Fibroblast of gingiva (primary cell): ENCODE data around the gene XPA.
"Not testable (repeated sequence)": the region's sequence is repeated elsewhere in the genome, so short reads cannot be mapped to it uniquely, and the experiment has no call there.

Experiments
- DNase-seq: peaks from one replicate; pipeline ENCODE4 v3.0.0-alpha.2; 2011; ENCODE audit warnings: low read depth

Gene XPA

DNA sequence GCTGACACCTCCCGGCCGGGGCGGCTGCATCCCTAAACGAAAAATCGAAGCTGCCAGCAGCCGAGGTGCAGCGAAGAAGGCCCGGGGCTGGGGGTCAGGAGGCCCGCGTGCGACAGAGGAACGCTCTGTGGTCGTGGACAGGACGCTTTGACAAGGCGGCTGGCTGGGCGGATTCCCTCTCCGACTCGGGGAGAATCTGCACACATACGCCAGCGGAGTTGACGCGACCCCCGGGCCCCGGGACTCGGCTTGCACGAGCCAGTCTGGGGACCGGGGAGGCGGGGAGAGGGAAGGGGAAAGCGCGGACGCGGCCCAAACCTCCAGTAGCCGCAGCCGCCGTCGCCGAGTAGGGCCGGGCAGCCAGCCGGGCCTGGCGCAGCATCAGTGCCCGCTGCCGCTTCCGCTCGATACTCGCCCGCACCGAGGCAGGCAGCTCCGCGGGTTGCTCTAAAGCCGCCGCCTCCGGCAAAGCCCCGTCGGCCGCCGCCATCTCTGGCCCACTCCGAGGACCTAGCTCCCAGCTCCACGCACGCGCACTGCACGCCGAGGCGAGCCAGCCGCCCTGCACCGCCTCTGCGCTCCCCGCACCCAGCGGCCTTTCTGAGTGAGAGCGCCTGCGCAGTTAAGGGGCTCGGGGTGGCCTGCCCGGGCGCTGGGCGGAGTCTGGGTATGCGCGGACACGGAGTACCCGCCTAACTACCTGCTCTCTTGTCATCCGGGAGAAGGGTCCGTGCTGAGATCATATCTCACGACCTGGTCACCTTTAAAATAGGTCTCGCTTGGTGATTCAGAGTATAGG is at the start of gene XPA:
TSS of gene XPA (minus strand) at position 538 of the 799 bp plus-strand sequence. CDS start at position 490, 48 bp downstream.
- peak; percentile 91 for DNase-seq

DNA sequence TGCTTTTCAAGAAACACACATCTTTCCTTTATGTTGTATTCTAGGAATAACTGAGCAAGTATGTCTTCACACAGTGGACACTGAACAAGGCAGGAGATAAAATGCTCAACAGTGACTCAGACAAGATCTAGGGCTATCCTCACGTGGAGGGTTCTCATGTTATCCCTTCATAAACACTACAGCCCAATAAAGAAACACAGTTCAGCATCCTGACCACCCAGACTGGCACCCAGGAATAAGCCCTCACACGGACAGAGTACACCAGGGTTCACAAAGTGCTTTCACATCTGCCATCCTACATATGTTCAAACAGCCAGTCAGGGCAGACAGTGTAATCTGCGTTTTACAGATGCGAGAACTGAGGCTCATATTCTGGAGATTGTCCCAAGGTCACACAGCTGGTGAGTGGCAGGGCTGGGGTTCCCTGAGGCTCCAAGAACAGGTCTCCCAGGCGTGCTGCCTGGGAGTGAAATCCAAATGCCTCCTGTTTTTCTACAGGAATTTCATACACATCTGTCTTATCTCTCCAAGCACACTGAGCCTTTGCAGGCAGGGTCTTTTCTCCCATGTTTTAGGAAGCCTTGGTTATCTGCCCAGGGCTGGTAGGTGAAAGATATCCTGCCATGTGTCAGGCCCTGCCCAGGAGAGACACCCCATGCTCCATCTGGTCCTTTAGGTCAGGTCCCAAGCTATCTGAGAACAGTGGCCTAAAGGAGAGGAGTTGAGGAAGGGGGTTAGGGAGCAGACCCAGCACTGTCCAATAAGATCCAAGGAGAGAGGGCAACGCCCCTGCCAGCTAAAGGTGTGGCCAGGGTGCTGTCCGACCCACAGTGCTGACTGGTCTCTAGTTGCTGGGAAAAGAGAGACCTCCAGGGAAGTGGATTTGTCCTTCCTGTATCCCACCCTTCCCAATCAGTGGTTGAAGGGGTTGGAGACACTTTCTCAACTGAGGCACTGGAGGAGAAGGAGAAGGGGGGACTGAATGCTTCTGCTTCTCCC is 47.9 kb upstream of the XPA start:
- no peak for DNase-seq

DNA sequence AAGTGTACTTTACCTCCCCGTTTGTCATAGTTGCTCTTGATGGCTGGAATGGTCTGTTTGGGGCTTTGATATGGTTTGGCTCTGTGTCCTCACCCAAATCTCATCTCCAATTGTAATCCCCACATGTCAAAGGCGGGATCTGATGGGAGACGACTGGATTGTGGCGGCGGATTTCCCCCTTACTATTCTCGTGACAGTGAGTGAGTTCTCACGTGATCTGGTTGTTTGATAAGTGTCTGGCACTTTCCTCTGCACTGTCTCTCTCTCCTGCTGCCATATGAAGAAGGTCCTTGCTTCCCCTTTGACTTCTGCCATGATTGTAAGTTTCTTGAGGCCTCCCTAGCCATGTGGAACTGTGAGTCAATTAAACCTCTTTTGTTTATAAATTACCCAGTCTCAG is 46.9 kb upstream of the XPA start:
- not testable (repeated sequence) for DNase-seq

DNA sequence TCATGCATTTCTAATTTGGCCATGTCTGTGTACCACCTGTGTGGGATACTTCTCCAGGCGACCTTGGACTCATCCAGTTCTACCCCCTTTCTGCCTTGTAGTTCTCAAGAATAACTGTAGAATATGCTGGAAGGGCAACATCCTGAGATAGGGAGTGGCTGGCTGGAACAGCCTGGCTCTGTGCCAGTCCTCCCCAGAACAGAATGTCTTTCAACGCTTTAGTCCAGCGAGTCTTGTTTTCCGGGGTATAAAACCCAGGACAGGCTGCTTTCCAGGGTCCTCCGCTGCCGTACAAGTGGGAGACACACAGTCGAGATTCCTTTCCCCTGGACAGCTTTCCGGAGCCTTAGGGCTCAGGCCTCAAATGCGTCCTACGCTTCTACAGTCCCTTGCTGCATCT is 45.4 kb upstream of the XPA start:
- DNase-seq, result no peak

DNA sequence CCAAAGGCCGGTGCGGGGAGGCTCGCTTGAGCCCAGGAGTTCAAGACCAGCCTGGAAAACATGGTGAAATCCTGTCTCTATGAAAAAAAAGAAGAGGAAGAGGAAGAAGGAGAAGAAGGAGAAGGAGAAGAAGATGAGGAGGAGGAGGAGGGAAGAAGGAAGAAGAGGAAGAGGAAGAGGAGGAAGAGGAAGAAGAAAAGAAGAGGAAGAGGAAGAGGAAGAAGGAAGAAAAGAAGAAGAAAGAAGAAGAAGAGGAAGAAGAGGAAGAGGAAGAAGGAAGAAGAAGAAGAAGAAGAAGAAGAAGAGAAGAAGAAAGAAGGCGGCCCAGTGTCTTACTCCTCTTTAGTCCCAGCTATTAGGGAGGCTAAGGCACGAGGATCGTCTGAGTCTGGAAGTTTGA is 44.8 kb upstream of the XPA start:
- no peak for DNase-seq

DNA sequence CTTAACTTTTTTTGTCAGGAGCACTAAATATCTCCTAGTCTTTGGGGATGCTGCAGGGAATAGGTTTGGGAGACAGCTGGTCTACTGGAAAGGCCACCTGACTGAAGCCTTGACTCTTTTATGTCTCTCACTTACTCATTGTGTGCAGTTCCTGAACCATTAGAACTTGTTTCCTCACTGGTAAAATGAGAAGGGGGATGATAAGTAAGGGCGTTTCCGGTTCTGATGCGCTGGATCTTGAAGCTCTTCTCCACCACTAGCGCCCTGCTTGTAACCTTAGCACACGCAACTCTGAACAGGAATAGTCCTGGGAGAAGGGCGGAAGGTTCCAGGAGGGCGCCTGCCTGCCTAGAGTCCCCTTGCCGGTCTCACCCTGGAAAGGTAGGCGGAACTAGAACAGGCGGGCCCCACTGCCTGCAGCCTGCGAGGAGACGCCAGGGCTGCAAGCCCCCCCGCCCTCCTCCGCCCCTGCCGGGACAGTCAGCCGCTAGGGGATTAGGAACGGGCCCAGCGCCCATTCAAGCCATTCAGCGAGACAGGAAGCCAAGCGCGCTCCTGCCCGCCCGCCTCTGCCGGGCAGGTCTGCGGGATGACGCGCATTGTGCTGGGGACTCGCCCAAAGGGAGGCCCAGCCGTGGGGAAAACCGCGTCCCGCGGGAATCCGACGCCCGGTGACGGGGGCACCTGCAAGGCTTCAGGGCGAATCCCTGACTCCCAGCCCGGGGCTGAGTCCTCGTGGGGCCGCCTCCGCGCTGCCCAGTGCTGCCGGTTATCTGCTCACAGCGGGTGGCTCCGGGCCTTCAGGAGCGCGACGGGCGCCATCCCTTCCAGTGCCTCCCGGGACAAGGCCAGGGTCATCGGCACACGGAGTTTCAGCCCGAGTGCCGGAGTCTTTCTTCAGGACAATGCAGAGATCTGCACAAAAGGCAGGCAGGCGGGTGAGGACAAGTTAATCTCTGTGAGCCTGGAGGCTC is 44.0 kb upstream of the XPA start:
- DNase-seq, result peak; percentile 9

DNA sequence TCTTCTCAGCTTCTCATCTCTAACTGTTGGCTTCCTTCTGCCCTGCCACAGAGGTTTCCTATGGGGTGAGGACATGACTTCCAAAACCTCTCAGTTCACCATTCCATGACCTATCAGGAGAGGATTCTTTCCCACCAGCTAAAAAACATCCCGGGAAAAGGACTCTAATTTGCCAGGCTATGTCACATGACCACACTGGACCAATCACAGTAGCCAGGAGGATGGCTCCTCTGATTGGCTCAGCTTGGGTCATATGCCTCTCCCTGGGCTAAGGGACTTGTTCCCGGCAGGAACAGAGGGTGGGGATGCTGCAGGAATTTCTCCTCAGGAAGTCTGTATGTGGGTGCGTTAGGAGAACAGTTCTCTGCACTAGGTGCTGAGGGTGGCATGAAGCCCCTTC is 40.3 kb upstream of the XPA start:
- no peak for DNase-seq

DNA sequence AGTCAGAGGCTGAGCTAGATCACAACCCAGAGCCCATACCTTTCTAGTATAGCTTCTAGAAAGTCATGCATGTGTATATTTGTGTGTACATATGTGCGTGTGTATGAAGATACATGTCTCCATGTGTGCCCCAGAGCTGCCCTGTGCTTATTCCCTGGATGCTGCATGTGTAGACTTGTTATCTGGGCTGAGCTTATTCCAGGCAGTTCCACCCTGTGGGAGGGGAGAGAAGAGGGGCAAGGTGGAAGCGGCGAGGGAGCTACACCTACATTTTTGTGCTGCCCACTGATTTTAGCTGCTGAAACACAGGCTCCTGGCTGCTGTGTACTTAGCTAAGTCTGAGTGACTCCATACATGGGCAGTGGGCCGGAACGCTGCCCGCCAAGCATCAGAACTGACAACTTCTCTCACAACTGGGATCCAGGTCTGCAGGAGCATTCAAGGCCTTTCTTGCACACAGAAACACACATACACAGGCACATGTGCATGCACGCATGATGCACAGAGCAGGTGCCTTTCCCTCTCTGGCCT is 38.0 kb upstream of the XPA start:
- no peak for DNase-seq

DNA sequence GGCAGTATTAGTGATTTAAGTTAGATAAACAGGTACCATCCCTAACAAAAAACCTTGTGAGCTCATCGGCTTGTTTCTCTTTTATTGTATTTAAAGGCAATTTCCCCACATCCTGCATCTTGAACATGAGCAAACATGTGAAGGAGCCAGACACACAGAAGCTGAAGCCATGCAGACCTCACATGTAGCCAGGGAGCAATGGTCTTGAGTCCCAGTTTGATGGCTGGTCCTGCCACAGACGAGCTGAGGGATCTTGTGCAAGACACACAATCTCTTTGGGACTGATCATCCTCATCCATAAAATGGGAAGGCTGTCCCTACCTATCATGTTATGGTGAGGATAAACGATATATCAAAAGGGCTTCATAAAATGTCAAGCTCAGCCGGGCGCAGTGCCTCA is 29.6 kb upstream of the XPA start:
- DNase-seq, result no peak

DNA sequence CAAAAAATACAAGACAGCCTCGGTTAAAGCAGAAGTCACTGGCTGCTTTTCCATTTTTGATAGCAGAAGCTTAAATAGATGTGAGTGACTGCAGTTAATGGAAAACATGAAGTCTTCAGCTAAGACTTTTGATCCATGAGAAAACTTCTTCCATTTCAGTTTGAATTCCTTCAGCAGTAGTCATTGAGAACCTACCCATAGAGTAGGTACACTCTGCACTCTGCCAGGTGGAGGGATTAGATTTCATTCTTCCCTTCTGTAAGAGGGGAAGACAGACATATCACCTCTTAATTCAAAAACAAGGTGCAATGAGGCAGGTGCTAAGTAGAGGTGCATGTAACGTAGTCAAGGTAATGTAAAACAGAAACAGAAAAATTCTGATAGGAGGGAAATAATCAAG is 26.7 kb upstream of the XPA start:
- DNase-seq, result no peak

DNA sequence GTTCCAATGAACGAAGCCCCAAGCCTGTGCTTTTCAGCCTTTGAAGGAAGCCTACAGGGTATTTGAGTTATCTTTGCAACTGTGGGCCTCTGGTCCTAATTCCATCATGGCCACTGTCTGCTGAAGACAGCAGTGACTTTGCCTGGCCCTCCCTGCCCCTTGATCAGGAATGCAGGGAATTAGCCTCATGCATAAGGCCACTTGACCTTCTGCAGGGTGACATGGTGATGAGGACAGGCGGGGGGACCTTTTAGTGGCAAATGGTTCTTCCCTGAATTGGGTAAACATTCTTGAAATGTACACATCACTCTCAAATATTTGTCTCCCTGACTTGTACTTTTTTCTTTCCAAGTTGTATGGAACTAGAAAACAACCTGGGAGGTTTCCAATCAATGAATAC is 25.2 kb upstream of the XPA start:
- no peak for DNase-seq

DNA sequence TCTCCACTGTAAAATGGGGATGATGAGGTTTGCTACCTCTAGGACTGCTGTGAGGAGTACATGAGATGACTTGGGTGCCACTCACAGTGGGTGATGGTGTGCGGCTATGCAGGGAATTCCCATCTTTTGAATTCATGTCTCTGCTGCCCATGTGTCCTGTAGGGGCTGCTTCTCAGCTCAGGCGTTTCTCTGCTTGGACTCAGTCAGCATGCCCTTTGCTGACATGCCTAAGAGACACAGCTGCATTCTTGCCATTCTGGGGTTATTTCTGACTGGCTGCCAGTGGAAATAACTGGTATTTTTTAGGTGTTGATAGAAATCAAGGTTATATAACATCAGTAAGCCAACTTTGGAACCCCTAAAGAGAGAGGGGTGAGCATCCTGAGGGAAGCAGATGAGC is 24.3 kb upstream of the XPA start:
- no peak for DNase-seq

DNA sequence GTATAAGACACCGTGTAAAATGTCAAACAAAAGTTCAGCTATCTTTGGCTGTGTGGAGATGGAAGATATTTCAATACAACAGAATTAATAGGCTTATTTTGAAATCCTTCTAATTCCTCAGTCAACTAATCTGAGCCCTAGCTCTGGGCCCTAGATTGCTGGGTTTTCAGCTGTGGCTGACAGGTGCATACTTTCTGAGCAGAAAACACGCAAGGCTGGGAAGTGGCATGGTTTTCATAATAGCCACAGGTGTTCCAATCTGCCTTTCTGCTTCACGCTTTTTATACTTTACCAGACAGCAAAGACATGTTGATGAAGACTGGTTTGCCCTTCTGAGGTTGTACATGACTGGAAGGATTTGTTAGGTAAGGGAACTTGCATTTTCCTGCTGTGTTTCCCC is 20.7 kb upstream of the XPA start:
- DNase-seq, result no peak

DNA sequence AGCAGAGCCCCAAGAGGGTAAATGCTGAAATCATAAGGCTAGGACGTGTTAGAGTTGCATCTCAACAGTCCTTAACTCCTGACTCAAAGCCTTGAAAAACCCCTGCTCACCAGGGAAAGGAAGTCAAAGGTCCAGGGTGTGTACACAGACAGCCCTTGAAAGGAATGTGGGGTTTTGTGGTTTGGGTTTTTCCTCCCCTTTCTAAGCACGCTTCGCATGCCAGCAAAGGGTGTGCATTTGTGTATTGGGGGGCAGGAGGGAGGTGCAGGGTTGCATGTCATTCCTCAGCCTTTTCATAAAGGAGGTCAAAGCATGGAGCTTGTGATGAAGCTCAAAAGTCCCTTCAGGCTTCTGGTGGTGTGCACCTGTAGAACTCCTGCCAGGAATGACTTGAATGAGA is 17.3 kb upstream of the XPA start:
- DNase-seq, result peak; percentile 21

DNA sequence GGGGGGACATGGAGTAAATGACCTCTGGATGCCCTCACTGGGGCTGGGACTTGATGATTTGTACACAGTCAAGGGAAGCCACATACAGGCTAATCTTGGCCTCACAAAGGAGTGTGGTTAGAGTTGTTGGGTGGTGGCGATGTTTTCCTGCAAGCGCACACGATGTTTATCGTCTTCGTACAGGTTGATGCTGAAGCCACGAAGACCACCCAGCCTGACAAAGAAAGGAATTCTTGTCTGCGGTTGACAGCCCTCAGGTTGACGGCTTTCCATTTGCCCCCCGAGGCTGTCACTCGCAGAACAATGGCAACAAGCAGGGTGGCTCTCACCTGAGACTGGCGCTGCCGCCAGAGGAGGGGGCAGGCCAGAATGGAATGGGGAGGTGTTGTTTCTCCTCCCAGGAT is 14.1 kb upstream of the XPA start:
- no peak for DNase-seq

DNA sequence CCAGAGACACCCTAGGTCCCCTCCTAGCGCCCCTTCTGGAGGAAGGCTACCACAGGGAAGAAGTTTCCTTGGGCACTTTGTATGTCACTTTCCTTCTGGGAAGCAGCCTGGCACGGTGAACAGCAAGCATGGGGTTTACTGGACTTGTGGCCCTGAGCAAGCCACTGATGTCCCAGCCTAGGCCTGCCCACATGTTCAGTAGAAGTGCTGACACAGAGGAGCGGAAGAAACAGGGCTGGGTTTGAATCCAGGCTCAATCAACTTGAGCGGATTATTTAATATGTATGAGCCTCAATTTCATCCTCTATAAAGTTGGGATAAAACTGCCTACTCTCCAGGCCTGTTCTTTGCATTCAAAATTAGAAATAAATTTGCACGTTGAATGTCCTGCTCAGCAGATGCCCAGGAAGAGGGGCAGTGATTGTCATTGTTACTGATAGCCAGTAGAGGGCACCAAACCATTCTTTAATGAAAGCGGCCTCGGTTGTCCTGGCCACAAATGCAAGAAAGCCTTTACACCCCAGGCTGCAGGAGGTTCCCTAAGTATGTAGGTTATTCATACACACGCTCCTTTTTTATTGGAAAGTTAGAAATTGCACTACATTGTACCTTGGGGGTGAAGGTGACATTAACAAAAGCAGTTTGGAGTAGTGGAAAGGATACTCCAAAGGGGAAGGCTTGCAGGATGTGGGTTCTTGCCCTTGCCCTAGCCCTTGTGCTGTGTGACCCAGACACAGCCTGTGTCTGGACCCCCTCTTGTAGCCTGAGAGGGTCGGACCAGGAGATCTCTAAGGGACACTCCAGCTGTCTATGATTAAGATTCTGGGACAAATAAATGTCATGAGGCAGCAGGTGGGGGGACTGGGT is 13.4 kb upstream of the XPA start:
- DNase-seq, result peak; percentile 48

DNA sequence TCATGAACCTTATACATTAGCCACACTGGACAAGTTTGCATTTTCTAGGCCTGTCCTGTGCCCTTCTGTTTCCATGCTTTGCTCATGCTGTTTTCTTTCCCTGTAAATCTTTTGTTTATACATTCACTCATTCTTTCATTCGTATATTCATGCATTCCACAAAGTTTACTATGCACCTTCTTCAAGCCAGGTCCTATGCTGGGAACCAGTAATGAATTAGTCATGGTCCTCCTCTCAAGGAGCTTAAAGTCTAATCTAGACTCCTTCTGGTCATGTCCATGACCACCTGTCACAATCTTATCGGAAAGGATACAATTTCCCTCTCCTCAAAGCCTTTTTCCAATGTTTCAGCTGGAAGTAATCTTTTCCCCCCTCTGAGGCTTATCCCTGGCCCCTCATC is 9.1 kb upstream of the XPA start:
- DNase-seq, result no peak

DNA sequence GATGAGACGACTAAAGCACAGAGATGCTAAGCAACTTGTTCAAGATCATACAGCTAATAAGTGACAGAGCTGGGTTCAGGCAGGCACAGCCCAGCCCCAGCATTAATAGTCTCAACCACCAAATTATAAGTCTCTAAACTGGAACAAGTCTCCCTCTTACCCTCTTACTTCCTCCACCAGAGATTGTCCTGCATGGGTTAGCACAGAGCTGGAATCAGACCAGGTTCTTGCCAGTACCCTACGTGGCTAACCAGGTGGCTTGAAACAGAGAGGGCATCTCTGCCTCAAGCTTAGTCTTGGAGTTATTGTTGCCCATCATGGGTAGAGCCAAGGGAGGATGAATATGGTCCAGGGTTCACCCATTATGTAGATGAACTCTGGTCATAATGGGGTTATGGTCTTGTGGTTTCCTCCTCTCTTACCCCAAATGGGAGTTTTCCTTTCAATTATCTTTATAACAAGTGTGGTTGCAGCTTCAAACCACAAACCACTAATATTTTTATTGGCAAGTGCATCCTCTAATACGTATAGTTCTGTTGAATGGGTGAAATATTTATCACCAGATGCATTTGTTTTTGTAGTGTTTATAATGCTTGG is 8.3 kb upstream of the XPA start:
- DNase-seq, result no peak

DNA sequence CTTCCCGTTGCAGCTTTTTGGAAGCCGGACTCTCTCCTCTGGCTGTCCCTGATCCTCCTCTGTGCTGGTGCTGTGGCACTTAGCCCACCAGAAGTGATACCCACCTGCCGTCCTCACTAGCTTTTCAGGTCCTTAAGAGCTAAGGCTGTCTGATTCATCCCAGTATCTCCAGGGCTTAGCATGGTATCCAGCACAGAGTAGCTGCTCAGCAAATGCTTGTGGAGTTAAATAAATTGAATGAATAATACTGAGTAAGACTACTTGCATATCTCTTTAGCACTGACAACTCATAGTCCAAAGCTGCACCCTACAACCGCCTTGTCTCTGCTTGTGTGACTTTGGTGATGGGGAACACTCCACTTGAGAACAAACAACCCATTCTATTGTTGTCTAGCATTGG is 7.7 kb upstream of the XPA start:
- DNase-seq, result no peak

DNA sequence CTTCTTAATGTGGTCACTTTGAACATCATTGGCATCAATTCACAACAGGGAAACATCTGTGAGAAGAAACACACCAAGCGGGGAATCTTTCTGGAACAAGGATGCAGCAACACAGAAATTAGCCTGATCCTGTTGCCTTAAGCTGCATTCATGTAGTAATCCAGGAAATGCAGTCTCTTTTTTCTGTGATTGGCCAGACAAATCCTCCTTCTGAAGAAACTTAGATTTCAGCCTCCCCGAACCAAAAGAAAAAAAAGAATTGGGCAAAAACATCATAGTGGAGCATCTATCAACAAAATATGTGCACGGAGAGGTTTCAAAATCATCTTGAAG is 7.2 kb upstream of the XPA start:
- DNase-seq, result peak; percentile 31
